ENCODE measurements around the gene KHK. TPM values are rescaled to one million over a fixed set of nuclear protein-coding genes. Genes with fewer than 3 reads are reported as not detected.
A peak's percentile ranks its signal among the peaks of the same experiment; 100 is the strongest.

KHK gene
- total RNA-seq, 1 donor from 2014 or later = 0.85 TPM

GRCh38 chr2:27065128-27065527 is 21.4 kb upstream of the KHK start:
- Histone ChIP-seq H3K9me3 (no peaks in the 10 kb centered on the region), H3K27ac (no peak overlapping the region), H3K36me3 (peaks cover 0 to 57% of the 10 kb centered on the region in 2 donors), H3K27me3 (no peaks in the 10 kb centered on the region), H3K4me1 (peaks cover 2 to 17% of the 10 kb centered on the region in 2 donors), H3K4me3 (no peak overlapping the region)
- DNase-seq (ENCODE audit: low spot score in 2 of 2) = no peak
- TF ChIP-seq CTCF (IDR thresholded peaks at IDR 0.05) = no peak
- intact Hi-C loops (cut with DNase I) = no loop called here

- Histone ChIP-seq H3K27ac (no peak overlapping the region), H3K27me3 (no peaks in the 10 kb centered on the region), H3K36me3 (peaks cover 0 to 47% of the 10 kb centered on the region in 2 donors), H3K4me3 (no peak overlapping the region), H3K4me1 (peaks cover 8 to 23% of the 10 kb centered on the region in 2 donors), H3K9me3 (no peaks in the 10 kb centered on the region)
- TF ChIP-seq CTCF (IDR thresholded peaks at IDR 0.05) = no peak
- intact Hi-C loops (cut with DNase I) = no loop called here
- no peak for DNase-seq (ENCODE audit: low spot score in 2 of 2)
These were observed 19.2 kb upstream of the KHK start for GRCh38 chr2:27067385-27067784.

GRCh38 chr2:27069436-27069835 is 17.1 kb upstream of the KHK start:
- no peak for DNase-seq (ENCODE audit: low spot score in 2 of 2)
- intact Hi-C loops (cut with DNase I) = no loop called here
- Histone ChIP-seq H3K4me3 (peak overlapping the region in 1 of 2 donors; percentile 81), H3K27me3 (no peaks in the 10 kb centered on the region), H3K36me3 (peaks cover 0 to 43% of the 10 kb centered on the region in 2 donors), H3K4me1 (peaks cover 11 to 42% of the 10 kb centered on the region in 2 donors), H3K27ac (peak overlapping the region in 1 of 2 donors; percentile 97), H3K9me3 (no peaks in the 10 kb centered on the region)
- no peak for TF ChIP-seq CTCF (IDR thresholded peaks at IDR 0.05)

GRCh38 chr2:27069961-27070618 is 16.5 kb upstream of the KHK start:
- Histone ChIP-seq H3K36me3 (peaks cover 0 to 39% of the 10 kb centered on the region in 2 donors), H3K27me3 (no peaks in the 10 kb centered on the region), H3K4me1 (peaks cover 11 to 48% of the 10 kb centered on the region in 2 donors), H3K4me3 (peak overlapping the region; percentile 81 to 91), H3K9me3 (no peaks in the 10 kb centered on the region), H3K27ac (peak overlapping the region; percentile 94 to 97)
- TF ChIP-seq CTCF (IDR thresholded peaks at IDR 0.05) = no peak
- no peak for DNase-seq (ENCODE audit: low spot score in 2 of 2)
- intact Hi-C loops (cut with DNase I) = loop anchor here (5.0 to 10.0 kb wide), 2 partner anchors 38 to 305 kb away; partner anchors contain the start of genes SLC35F6 and TMEM214

- peak overlapping the region; percentile 94 to 97 for H3K27ac ChIP-seq
- DNase-seq (ENCODE audit: low spot score in 2 of 2) = peak in 1 of 2 donors; percentile 57
- intact Hi-C loops (cut with DNase I) = loop anchor here (1.0 to 10.0 kb wide), 4 partner anchors 11 to 306 kb away; partner anchors contain the start of genes KHK, SLC35F6 and TMEM214
- H3K9me3 ChIP-seq = no peaks in the 10 kb centered on the region
- TF ChIP-seq CTCF (IDR thresholded peaks at IDR 0.05) = no peak
- peaks cover 0 to 33% of the 10 kb centered on the region in 2 donors for H3K36me3 ChIP-seq
- H3K4me1 ChIP-seq = peaks cover 11 to 50% of the 10 kb centered on the region in 2 donors
- H3K4me3 ChIP-seq = peak overlapping the region; percentile 81 to 91
- no peaks in the 10 kb centered on the region for H3K27me3 ChIP-seq
These were observed 15.8 kb upstream of the KHK start for GRCh38 chr2:27070653-27071276.
